Endothelial cell of umbilical vein (primary cell): ENCODE data around the gene VGLL3. TPM values are rescaled to one million over a fixed set of nuclear protein-coding genes. Genes with fewer than 3 reads are reported as not detected.
A peak's percentile ranks its signal among the peaks of the same experiment; 100 is the strongest.

Source experiments
- BruUV-seq: library from RNA; stranded (reverse); fragments of 400-500 nt; replicated peaks from 2 replicates; lab custom pipeline; 2021; lab: Mats Ljungman, UMichigan
- CTCF ChIA-PET: fragments of 300-600, 350-600 bp; sonication (Branson Sonifier 250); formaldehyde crosslinking; loops from one replicate; lab custom pipeline; 2021; ENCODE audit warnings: antibody characterized with exemption, inconsistent platforms; lab: Charles Lee
- POLR2A ChIA-PET: fragments of 300-600, 350-600 bp; sonication (Branson Sonifier 250); formaldehyde crosslinking; loops from one replicate; lab custom pipeline; 2021; ENCODE audit warnings: antibody characterized with exemption, inconsistent platforms; lab: Charles Lee
- DNase-seq: peaks from one replicate; pipeline ENCODE4 v3.0.0-alpha.2; 2011; ENCODE audit warnings: low read depth, low spot score
- FAIRE-seq: peaks from 2 replicates; lab custom pipeline; 2011; peaks lifted over from hg19 to GRCh38; lab: Jason Lieb, UNC
- H2AFZ ChIP-seq: 2 replicates; pipeline ENCODE4 v1.6.0; 2012; ENCODE audit warnings: low read depth, low read length, control low read depth, inconsistent platforms
- H3K27ac ChIP-seq: 2 replicates; pipeline ENCODE4 v1.5.1; 2011; ENCODE audit warnings: low read depth, mild to moderate bottlenecking, control low read depth, low read length, moderate library complexity; ENCODE audit not compliant: insufficient read depth
- H3K27me3 ChIP-seq, 2 experiments: 2 replicates each; pipeline versions ENCODE4 v1.6.0 to v1.6.1; 2011; ENCODE audit warnings: low read length in 2 of 2, mixed read lengths in 1 of 2; ENCODE audit not compliant: control insufficient read depth in 2 of 2, insufficient read depth in 2 of 2
- H3K36me3 ChIP-seq, 2 experiments: 2 replicates in 1 of 2; 3 replicates in 1 of 2; pipeline ENCODE4 v1.5.1; 2011; ENCODE audit warnings: low read length in 2 of 2, mild to moderate bottlenecking in 1 of 2, moderate library complexity in 1 of 2; ENCODE audit not compliant: control insufficient read depth in 2 of 2, insufficient read depth in 2 of 2; ENCODE audit errors: extremely low read depth in 1 of 2
- H3K4me1 ChIP-seq: 3 replicates; pipeline ENCODE4 v1.5.1; 2011; ENCODE audit warnings: mild to moderate bottlenecking, low read length; ENCODE audit not compliant: control insufficient read depth, insufficient read depth; ENCODE audit errors: extremely low read depth
- H3K4me2 ChIP-seq: 2 replicates; pipeline ENCODE4 v1.6.1; 2011; ENCODE audit warnings: low read length, control low read depth, mixed read lengths; ENCODE audit not compliant: insufficient read depth
- H3K4me3 ChIP-seq, 3 experiments: fragments of 200-600 bp in 1 of 3; sonication (generic), shearing (Covaris generic) in 1 of 3; replicated peaks in 1 of 3; 2 replicates each; pipeline ENCODE4 v1.5.1; 2011 to 2016; ENCODE audit warnings: control low read depth in 3 of 3, low read length in 3 of 3, mild to moderate bottlenecking in 2 of 3, inconsistent platforms in 1 of 3, low read depth in 1 of 3, moderate library complexity in 1 of 3; ENCODE audit not compliant: insufficient read depth in 1 of 3
- H3K79me2 ChIP-seq: 2 replicates; pipeline ENCODE4 v1.6.0; 2012; ENCODE audit warnings: low read length, inconsistent platforms; ENCODE audit not compliant: control insufficient read depth, insufficient read depth
- H3K9ac ChIP-seq: replicated peaks from 2 replicates; pipeline ENCODE3; 2011; ENCODE audit warnings: low read length, control low read depth; ENCODE audit not compliant: insufficient read depth; ENCODE audit errors: extremely low read depth
- H3K9me1 ChIP-seq: replicated peaks from 3 replicates; pipeline ENCODE4 v1.6.0; 2011; ENCODE audit warnings: mild to moderate bottlenecking, low read length; ENCODE audit not compliant: control insufficient read depth, insufficient read depth; ENCODE audit errors: extremely low read depth
- H3K9me3 ChIP-seq: replicated peaks from 2 replicates; pipeline ENCODE4 v1.5.1; 2012; ENCODE audit warnings: low read length, inconsistent platforms; ENCODE audit not compliant: control insufficient read depth, insufficient read depth
- H4K20me1 ChIP-seq: replicated peaks from 2 replicates; pipeline ENCODE3; 2011; ENCODE audit warnings: mild to moderate bottlenecking, low read length; ENCODE audit not compliant: control insufficient read depth, insufficient read depth; ENCODE audit errors: extremely low read depth
- EZH2 ChIP-seq: IDR thresholded peaks from 2 replicates; pipeline ENCODE4 v1.6.1; 2012; ENCODE audit warnings: borderline replicate concordance, low read depth, mild to moderate bottlenecking, moderate library complexity, low read length, inconsistent platforms; ENCODE audit not compliant: severe bottlenecking
- FOS ChIP-seq: IDR thresholded peaks from 2 replicates; pipeline ENCODE4 v1.6.1; 2011; ENCODE audit warnings: mild to moderate bottlenecking, low read length, moderate library complexity, borderline replicate concordance; ENCODE audit not compliant: insufficient read depth
- GATA2 ChIP-seq: IDR thresholded peaks from 2 replicates; pipeline ENCODE4 v1.7.0; 2011; ENCODE audit warnings: low read depth, mild to moderate bottlenecking, moderate library complexity, mixed read lengths, low read length; ENCODE audit not compliant: insufficient read length, insufficient read depth
- JUN ChIP-seq: IDR thresholded peaks from 2 replicates; pipeline ENCODE4 v1.6.1; 2011; ENCODE audit warnings: borderline replicate concordance, low read depth; ENCODE audit not compliant: insufficient read length, insufficient read depth
- MYC ChIP-seq: IDR thresholded peaks from one replicate; pipeline ENCODE4 v1.6.1; 2011; ENCODE audit warnings: mild to moderate bottlenecking, low read depth, low read length
- POLR2A ChIP-seq: IDR thresholded peaks from 2 replicates; pipeline ENCODE4 v1.6.1; 2012; ENCODE audit warnings: low read depth, mild to moderate bottlenecking, control low read depth, low read length
- POLR2AphosphoS5 ChIP-seq: IDR thresholded peaks from 2 replicates; pipeline ENCODE4 v1.6.1; 2012; ENCODE audit warnings: low read depth, mild to moderate bottlenecking, control low read depth, low read length, moderate library complexity; ENCODE audit not compliant: insufficient read depth
- dilution Hi-C: fragments of 300-500 bp; cut with MboI; formaldehyde crosslinking; loops from one replicate; pipeline ENCODE4 v1.15.0; 2019; ENCODE audit warnings: low sequenced_read_pairs; ENCODE audit not compliant: extremely low pct_ligation_motif_present
- intact Hi-C: fragments of 100-400 bp; cut with micrococcal nuclease; formaldehyde crosslinking; loops from one replicate; pipeline ENCODE4 v1.10.0; 2022
- polyA plus RNA-seq, 4 experiments: library from polyadenylated mRNA; depleted of rRNA in 3 of 4; stranded (reverse) in 3 of 4; unstranded in 1 of 4; fragments of >200 nt; gene quantifications; 2 replicates each; pipeline versions ENCODE4 v1.2.1 to v1.2.3, GENCODE V29; 2011 to 2012; ENCODE audit warnings: missing spikeins in 1 of 4
- total RNA-seq: library from RNA; stranded (reverse); gene quantifications from 2 replicates; pipeline ENCODE4 v1.2.3, GENCODE V29; 2021
- TF ChIP-seq, protein P1 (sequence below), 2 donors: IDR thresholded peaks; 1 replicate in 1 of 2; 2 replicates in 1 of 2; pipeline ENCODE4 v1.5.1; 2011; ENCODE audit warnings: low read length in 2 of 2, mild to moderate bottlenecking in 2 of 2, moderate library complexity in 2 of 2, control low read depth in 1 of 2, inconsistent platforms in 1 of 2, low read depth in 1 of 2; ENCODE audit not compliant: insufficient read depth in 1 of 2; ENCODE audit errors: extremely low read depth in 1 of 2
- TF ChIP-seq, protein P2 (sequence below): IDR thresholded peaks from 2 replicates; pipeline ENCODE4 v1.6.1; 2011; ENCODE audit not compliant: insufficient read depth, insufficient read length

The VGLL3 gene
- total and polyA plus RNA-seq, 2 donors (not counting 3 experiments of a cell fraction or from before 2014, with no cell fraction given), result 4.2 to 12.0 TPM

DNA sequence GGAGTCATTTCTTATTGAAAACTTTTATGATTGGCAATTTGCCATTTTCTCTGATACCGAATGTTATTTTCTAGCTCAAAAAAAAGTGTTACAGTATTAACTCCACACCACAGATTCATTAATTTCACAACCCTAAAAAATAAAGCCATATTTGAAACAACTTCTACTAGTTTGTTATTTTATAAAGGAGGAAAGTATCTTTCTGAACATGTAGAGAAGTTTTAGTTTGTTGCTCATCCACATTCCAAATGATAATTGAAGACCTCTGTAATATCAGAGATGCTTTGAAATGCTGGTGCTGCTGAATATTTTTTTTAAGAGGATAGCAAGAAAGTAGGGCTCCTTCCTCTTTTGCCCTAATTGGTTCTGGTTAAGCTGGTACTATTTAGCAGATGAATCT, 1.9 kb downstream of the VGLL3 start:
- ChIA-PET CTCF (interaction anchor here (0.8 kb wide), 1 partner anchor 95 kb away, joined by 3 read pairs; no protein-coding TSS in a partner anchor), POLR2A (no interaction called here)
- no peak overlapping the region for H2AFZ ChIP-seq
- peak overlapping the region; percentile 34 for H3K27ac ChIP-seq
- TF ChIP-seq POLR2AphosphoS5 (no peak), GATA2 (no peak), EZH2 (no peak), MYC (no peak), JUN (no peak), POLR2A (no peak), FOS (no peak)
- TF ChIP-seq, protein P1, sequence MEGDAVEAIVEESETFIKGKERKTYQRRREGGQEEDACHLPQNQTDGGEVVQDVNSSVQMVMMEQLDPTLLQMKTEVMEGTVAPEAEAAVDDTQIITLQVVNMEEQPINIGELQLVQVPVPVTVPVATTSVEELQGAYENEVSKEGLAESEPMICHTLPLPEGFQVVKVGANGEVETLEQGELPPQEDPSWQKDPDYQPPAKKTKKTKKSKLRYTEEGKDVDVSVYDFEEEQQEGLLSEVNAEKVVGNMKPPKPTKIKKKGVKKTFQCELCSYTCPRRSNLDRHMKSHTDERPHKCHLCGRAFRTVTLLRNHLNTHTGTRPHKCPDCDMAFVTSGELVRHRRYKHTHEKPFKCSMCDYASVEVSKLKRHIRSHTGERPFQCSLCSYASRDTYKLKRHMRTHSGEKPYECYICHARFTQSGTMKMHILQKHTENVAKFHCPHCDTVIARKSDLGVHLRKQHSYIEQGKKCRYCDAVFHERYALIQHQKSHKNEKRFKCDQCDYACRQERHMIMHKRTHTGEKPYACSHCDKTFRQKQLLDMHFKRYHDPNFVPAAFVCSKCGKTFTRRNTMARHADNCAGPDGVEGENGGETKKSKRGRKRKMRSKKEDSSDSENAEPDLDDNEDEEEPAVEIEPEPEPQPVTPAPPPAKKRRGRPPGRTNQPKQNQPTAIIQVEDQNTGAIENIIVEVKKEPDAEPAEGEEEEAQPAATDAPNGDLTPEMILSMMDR (IDR thresholded peaks at IDR 0.05; ENCODE audit: extremely low read depth in 1 of 2, insufficient read depth in 1 of 2, low read depth in 1 of 2, low read length in 2 of 2), result no peak
- TF ChIP-seq, protein P2, sequence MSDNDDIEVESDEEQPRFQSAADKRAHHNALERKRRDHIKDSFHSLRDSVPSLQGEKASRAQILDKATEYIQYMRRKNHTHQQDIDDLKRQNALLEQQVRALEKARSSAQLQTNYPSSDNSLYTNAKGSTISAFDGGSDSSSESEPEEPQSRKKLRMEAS, result no peak
- H3K9ac ChIP-seq, result peak overlapping the region; percentile 66
- peaks cover 43% of the 10 kb centered on the region for H3K4me1 ChIP-seq
- intact Hi-C loops, result no loop called here
- H3K27me3 ChIP-seq, result peaks cover 0 to 3% of the 10 kb centered on the region in 2 experiments
- no peak for FAIRE-seq
- peak overlapping the region in 1 of 3 experiments; percentile 17 for H3K4me3 ChIP-seq
- no TSS peak for BruUV-seq
- no peaks in the 10 kb centered on the region for H3K9me3 ChIP-seq
- H4K20me1 ChIP-seq, result no peaks in the 10 kb centered on the region
- peak overlapping the region; percentile 65 for H3K4me2 ChIP-seq
- peaks cover 12% of the 10 kb centered on the region for H3K79me2 ChIP-seq
- no peak for DNase-seq
- no peaks in the 10 kb centered on the region for H3K36me3 ChIP-seq
- no peaks in the 10 kb centered on the region for H3K9me1 ChIP-seq
- dilution Hi-C loops, result no loop called here
